Astrocyte (in vitro differentiated cells and primary cell): Measurements from ENCODE around the gene EIF5A. TPM values are rescaled to one million over a fixed set of nuclear protein-coding genes. Genes with fewer than 3 reads are reported as not detected.

Source experiments
- DNase-seq: peaks from one replicate; pipeline ENCODE4 v3.0.0-alpha.2; 2010; ENCODE audit warnings: low read depth
- FAIRE-seq: peaks from 2 replicates; lab custom pipeline; 2011; peaks lifted over from hg19 to GRCh38; lab: Jason Lieb, UNC
- H2AFZ ChIP-seq: 2 replicates; pipeline ENCODE4 v1.6.0; 2012; ENCODE audit warnings: low read depth, low read length, inconsistent platforms
- H3K27ac ChIP-seq: 2 replicates; pipeline ENCODE4 v1.5.1; 2011; ENCODE audit warnings: low read depth, low read length, inconsistent platforms
- H3K27me3 ChIP-seq: 2 replicates; pipeline ENCODE4 v1.6.0; 2011; ENCODE audit warnings: low read length, inconsistent platforms; ENCODE audit not compliant: insufficient read depth
- H3K36me3 ChIP-seq: 2 replicates; pipeline ENCODE4 v1.5.1; 2011; ENCODE audit warnings: low read length, inconsistent platforms; ENCODE audit not compliant: insufficient read depth
- H3K4me1 ChIP-seq: 2 replicates; pipeline ENCODE4 v1.5.1; 2011; ENCODE audit warnings: low read length, inconsistent platforms; ENCODE audit not compliant: insufficient read depth
- H3K4me2 ChIP-seq: 2 replicates; pipeline ENCODE4 v1.6.0; 2012; ENCODE audit warnings: low read length, inconsistent platforms
- H3K4me3 ChIP-seq: 2 replicates; pipeline ENCODE4 v1.5.1; 2011; ENCODE audit warnings: low read depth, mild to moderate bottlenecking, low read length, inconsistent platforms; ENCODE audit not compliant: insufficient read depth
- H3K79me2 ChIP-seq: 2 replicates; pipeline ENCODE4 v1.6.0; 2012; ENCODE audit warnings: mild to moderate bottlenecking, low read length, inconsistent platforms; ENCODE audit not compliant: insufficient read depth
- H3K9ac ChIP-seq: 2 replicates; pipeline ENCODE4 v1.6.0; 2012; ENCODE audit warnings: mild to moderate bottlenecking, low read length, inconsistent platforms
- H3K9me3 ChIP-seq: 2 replicates; pipeline ENCODE4 v1.5.1; 2012; ENCODE audit warnings: low read depth, mild to moderate bottlenecking, low read length, inconsistent platforms; ENCODE audit not compliant: insufficient read depth
- H4K20me1 ChIP-seq: 2 replicates; pipeline ENCODE4 v1.6.0; 2012; ENCODE audit warnings: low read length, inconsistent platforms; ENCODE audit not compliant: insufficient read depth
- H3K27ac Mint-ChIP-seq: one replicate; pipeline ENCODE4 v1.8.0; 2021; ENCODE audit warnings: mild to moderate bottlenecking, mixed read lengths; ENCODE audit not compliant: unreplicated experiment
- H3K27me3 Mint-ChIP-seq: one replicate; pipeline ENCODE4 v1.8.0; 2021; ENCODE audit warnings: low read depth, mixed read lengths; ENCODE audit not compliant: unreplicated experiment
- H3K36me3 Mint-ChIP-seq: one replicate; pipeline ENCODE4 v1.8.0; 2021; ENCODE audit warnings: low read depth, mixed read lengths; ENCODE audit not compliant: unreplicated experiment
- H3K4me1 Mint-ChIP-seq: one replicate; pipeline ENCODE4 v1.8.0; 2021; ENCODE audit warnings: low read depth, mixed read lengths; ENCODE audit not compliant: unreplicated experiment
- H3K4me3 Mint-ChIP-seq: one replicate; pipeline ENCODE4 v1.8.0; 2021; ENCODE audit warnings: mild to moderate bottlenecking, moderate library complexity, mixed read lengths; ENCODE audit not compliant: unreplicated experiment
- H3K9me3 Mint-ChIP-seq: one replicate; pipeline ENCODE4 v1.8.0; 2021; ENCODE audit warnings: mild to moderate bottlenecking, mixed read lengths; ENCODE audit not compliant: unreplicated experiment
- EZH2 ChIP-seq: IDR thresholded peaks from 2 replicates; pipeline ENCODE4 v1.6.1; 2012; ENCODE audit warnings: mild to moderate bottlenecking, low read length, inconsistent platforms; ENCODE audit not compliant: insufficient read depth
- total RNA-seq: library from RNA; stranded (reverse); gene quantifications from 2 replicates; pipeline ENCODE4 v1.2.1, GENCODE V29; 2021
- TF ChIP-seq, protein P1 (sequence below): IDR thresholded peaks from 2 replicates; pipeline ENCODE4 v1.5.1; 2011; ENCODE audit warnings: low read depth, mild to moderate bottlenecking, inconsistent platforms, low read length, moderate library complexity; ENCODE audit not compliant: insufficient read depth

Gene EIF5A
- total RNA-seq, 1 donor from 2014 or later, result 915 TPM

DNA sequence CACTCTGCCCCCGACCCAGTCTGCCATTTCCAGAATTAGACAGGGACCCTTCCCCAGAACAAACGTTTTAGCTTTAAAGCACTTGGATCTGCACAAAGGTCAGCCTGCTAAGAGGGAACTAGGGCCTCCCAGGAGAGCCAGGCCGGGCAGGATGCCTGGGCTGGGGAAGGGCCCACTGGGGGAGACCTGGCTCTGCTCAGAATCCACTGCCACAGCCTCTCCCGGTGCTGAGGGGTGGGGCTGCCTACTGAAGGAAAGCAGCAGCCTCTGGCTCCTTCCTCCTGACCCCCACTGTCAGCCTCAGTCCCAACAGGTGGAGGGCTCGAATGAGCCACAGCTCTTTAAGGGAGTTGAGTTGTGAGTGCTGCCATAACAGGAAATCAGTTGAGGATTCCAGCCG, 14.7 kb upstream of the EIF5A start:
- H3K4me1 ChIP-seq, result peaks cover 8% of the 10 kb centered on the region
- H3K4me3 Mint-ChIP-seq, result peak overlapping the region; percentile 64

DNA sequence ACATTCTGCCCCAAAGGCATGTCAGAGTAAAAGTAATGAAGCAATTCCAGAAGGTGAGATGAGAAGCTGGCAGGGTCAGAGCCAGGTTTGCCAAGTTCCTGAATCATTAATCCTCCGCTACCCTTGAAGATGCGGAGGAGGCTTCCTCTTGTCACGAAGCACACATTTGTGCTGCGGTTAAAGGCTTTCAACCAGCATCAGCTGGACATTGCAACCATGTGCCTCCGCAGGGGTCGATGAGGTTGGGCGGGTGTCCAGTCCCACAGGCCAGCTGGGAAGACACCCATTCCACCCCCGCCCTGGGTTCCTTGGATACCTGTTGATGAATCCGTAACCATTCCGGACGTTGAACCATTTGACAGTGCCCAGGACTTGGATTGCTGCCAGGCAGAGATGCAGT, 14.3 kb upstream of the EIF5A start:
- Mint-ChIP-seq H3K36me3 (peaks cover 2% of the 10 kb centered on the region), H3K27me3 (peaks cover 56% of the 10 kb centered on the region), H3K4me1 (peaks cover 2% of the 10 kb centered on the region), H3K27ac (no peak overlapping the region), H3K4me3 (peak overlapping the region; percentile 64), H3K9me3 (no peaks in the 10 kb centered on the region)
- H2AFZ ChIP-seq, result no peak overlapping the region
- H3K36me3 ChIP-seq, result no peaks in the 10 kb centered on the region
- H3K27me3 ChIP-seq, result peaks cover 42% of the 10 kb centered on the region
- H3K79me2 ChIP-seq, result no peaks in the 10 kb centered on the region
- no peaks in the 10 kb centered on the region for H3K9me3 ChIP-seq
- no peak for FAIRE-seq
- no peak overlapping the region for H3K4me3 ChIP-seq
- no peak for TF ChIP-seq EZH2
- TF ChIP-seq, protein P1, sequence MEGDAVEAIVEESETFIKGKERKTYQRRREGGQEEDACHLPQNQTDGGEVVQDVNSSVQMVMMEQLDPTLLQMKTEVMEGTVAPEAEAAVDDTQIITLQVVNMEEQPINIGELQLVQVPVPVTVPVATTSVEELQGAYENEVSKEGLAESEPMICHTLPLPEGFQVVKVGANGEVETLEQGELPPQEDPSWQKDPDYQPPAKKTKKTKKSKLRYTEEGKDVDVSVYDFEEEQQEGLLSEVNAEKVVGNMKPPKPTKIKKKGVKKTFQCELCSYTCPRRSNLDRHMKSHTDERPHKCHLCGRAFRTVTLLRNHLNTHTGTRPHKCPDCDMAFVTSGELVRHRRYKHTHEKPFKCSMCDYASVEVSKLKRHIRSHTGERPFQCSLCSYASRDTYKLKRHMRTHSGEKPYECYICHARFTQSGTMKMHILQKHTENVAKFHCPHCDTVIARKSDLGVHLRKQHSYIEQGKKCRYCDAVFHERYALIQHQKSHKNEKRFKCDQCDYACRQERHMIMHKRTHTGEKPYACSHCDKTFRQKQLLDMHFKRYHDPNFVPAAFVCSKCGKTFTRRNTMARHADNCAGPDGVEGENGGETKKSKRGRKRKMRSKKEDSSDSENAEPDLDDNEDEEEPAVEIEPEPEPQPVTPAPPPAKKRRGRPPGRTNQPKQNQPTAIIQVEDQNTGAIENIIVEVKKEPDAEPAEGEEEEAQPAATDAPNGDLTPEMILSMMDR, result no peak
- H3K4me2 ChIP-seq, result no peak overlapping the region
- H3K27ac ChIP-seq, result no peak overlapping the region
- H4K20me1 ChIP-seq, result no peaks in the 10 kb centered on the region
- no peak overlapping the region for H3K9ac ChIP-seq
- H3K4me1 ChIP-seq, result peaks cover 8% of the 10 kb centered on the region
- DNase-seq, result no peak

More for the DNA sequence above, 14.7 kb upstream of the EIF5A start:
- peaks cover 2% of the 10 kb centered on the region for H3K4me1 Mint-ChIP-seq
- no peaks in the 10 kb centered on the region for H3K9me3 ChIP-seq
- H3K9me3 Mint-ChIP-seq, result no peaks in the 10 kb centered on the region
- no peak overlapping the region for H3K4me2 ChIP-seq
- H3K27ac Mint-ChIP-seq, result no peak overlapping the region
- TF ChIP-seq, protein P1, result no peak
- TF ChIP-seq EZH2, result no peak
- H3K36me3 Mint-ChIP-seq, result peaks cover 2% of the 10 kb centered on the region
- no peak overlapping the region for H3K27ac ChIP-seq
- H3K4me3 ChIP-seq, result no peak overlapping the region
- peaks cover 45% of the 10 kb centered on the region for H3K27me3 ChIP-seq
- H2AFZ ChIP-seq, result no peak overlapping the region
- H4K20me1 ChIP-seq, result no peaks in the 10 kb centered on the region
- no peak for FAIRE-seq
- no peak overlapping the region for H3K9ac ChIP-seq
- H3K36me3 ChIP-seq, result no peaks in the 10 kb centered on the region
- no peaks in the 10 kb centered on the region for H3K79me2 ChIP-seq
- H3K27me3 Mint-ChIP-seq, result peaks cover 58% of the 10 kb centered on the region
- no peak for DNase-seq

- H3K27me3 ChIP-seq, result peaks cover 39% of the 10 kb centered on the region
- H2AFZ ChIP-seq, result no peak overlapping the region
- Mint-ChIP-seq H3K4me3 (no peak overlapping the region), H3K4me1 (peaks cover 2% of the 10 kb centered on the region), H3K27me3 (peaks cover 53% of the 10 kb centered on the region), H3K27ac (no peak overlapping the region), H3K9me3 (no peaks in the 10 kb centered on the region), H3K36me3 (no peaks in the 10 kb centered on the region)
- H3K79me2 ChIP-seq, result no peaks in the 10 kb centered on the region
- DNase-seq, result no peak
- no peak overlapping the region for H3K9ac ChIP-seq
- no peak overlapping the region for H3K27ac ChIP-seq
- H3K4me1 ChIP-seq, result peaks cover 8% of the 10 kb centered on the region
- TF ChIP-seq, protein P1, result no peak
- peak; percentile 93 for TF ChIP-seq EZH2
- H4K20me1 ChIP-seq, result no peaks in the 10 kb centered on the region
- no peak for FAIRE-seq
- H3K36me3 ChIP-seq, result no peaks in the 10 kb centered on the region
- H3K9me3 ChIP-seq, result no peaks in the 10 kb centered on the region
- H3K4me2 ChIP-seq, result peak overlapping the region; percentile 58
- no peak overlapping the region for H3K4me3 ChIP-seq
These were observed 13.4 kb upstream of the EIF5A start for GRCh38 chr17:7293816-7294613.
